GM23248 (cell line): ENCODE results near the gene RAPGEF4.

Experiments
- EZH2 ChIP-seq: fragments of 200-600 bp; sonication (generic); IDR thresholded peaks from 2 replicates; pipeline ENCODE4 v1.6.1; 2018; ENCODE audit warnings: antibody characterized with exemption, mild to moderate bottlenecking; ENCODE audit not compliant: insufficient read depth, poor library complexity, severe bottlenecking
- EZH2phosphoT487 ChIP-seq: fragments of 200-600 bp; sonication (generic); IDR thresholded peaks from 2 replicates; pipeline ENCODE4 v1.6.1; 2018; ENCODE audit warnings: antibody characterized with exemption, moderate library complexity, mild to moderate bottlenecking, low read depth; ENCODE audit not compliant: insufficient read depth

- TF ChIP-seq EZH2 (no peak), EZH2phosphoT487 (no peak)
Observed at GRCh38 chr2:172976816-172977215, 241.2 kb downstream of the RAPGEF4 start.
